HG03520 (cell line): ENCODE results near the gene TBX3.

ENCODE experiments used
- ATAC-seq: cut with Tn5 transposase; IDR thresholded peaks from one replicate; pipeline ENCODE4 v1.9.1; 2021; ENCODE audit warnings: mild to moderate bottlenecking, moderate library complexity; ENCODE audit not compliant: unreplicated experiment

The TBX3 gene

DNA sequence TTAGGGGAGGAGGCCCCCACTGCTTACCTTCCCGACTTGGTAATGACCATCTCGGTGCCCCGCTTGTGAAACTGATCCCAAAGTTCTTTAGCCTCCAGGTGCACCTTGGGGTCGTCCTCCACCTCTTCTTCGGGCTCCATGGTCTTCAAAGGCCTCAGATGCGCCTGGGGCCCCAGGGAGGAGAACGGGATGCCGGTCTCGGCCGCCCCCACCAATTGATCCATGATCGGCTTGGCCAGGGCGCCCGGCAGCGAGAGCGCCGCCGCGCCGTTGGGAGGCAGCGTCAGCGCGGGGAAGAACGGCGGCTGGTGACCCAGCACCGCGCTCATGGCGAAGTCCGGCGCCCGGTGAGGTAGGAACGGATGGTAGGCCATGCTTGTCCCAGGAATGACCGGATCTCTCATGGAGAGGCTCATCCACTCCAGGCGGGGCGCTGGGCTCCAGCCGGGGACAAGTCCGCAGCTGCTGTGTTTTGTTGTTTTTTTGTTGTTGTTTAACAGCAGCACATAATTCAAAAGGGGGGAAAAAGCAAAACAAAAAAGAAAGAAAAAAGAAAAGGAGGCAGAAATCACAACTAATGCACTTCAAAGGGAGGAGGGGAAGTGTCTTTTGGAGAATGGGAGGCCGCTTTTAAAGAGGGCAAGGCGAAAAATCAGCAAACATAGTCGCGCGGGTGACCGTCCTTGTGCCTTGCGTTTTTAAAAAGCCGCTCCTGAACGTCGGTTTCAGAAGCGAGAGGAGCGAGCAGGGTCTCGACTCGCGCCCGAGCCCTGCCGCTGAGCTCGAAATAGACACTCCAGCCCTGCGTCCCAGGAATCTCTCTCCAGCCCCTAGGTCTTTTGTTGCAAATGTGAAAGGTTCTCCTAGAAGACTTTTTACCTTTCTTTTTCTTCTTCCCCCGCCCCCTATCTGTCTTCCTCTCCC lies 928 bp downstream of the TBX3 start:
- ATAC-seq, result no peak

DNA sequence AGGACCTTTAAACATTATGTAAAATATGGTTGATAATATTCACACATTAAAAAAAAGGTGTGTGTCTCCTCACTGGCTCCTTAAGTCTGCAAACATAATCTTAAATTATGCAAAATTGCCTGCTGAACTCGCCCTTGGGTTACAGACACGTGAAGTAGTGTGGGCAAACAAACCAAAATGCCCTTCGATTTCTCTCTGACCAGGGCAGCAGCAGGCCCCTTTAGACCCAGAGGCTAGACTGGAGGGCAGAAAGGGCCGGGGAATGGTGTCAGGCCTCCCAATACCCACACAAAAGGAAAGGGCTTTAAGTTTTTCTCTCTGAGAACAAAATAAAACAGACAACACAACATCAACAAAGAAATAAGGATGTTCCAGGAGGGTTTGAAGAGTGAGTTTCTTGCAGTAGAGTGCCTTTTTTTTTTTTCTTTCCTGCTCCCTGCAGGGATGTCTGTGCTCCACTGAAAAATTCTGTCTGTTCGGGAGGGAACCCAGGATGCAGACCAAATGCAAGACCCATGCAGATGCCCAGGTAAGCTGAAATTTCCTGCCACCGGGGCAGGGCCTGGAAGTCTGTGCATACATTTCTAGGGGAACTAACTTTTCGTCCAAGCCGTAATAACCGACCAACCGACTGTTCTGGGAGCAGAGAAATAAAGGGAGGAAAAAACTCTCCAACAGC lies 1.7 kb downstream of the TBX3 start:
- no peak for ATAC-seq

GRCh38 chr12:114681116-114681871 lies 2.7 kb downstream of the TBX3 start:
- no peak for ATAC-seq

- ATAC-seq, result no peak
Measured at GRCh38 chr12:114680604-114681069, 3.3 kb downstream of the TBX3 start.

GRCh38 chr12:114679942-114680341 lies 4.0 kb downstream of the TBX3 start:
- ATAC-seq, result no peak

- no peak for ATAC-seq
Measured at GRCh38 chr12:114679452-114679875, 4.5 kb downstream of the TBX3 start.

- ATAC-seq, result no peak
Measured at GRCh38 chr12:114678718-114679117, 5.3 kb downstream of the TBX3 start.

GRCh38 chr12:114678028-114678427 lies 5.9 kb downstream of the TBX3 start:
- ATAC-seq, result no peak

GRCh38 chr12:114676142-114676741 lies 7.7 kb downstream of the TBX3 start:
- ATAC-seq, result no peak

GRCh38 chr12:114674251-114675047 lies 9.5 kb downstream of the TBX3 start:
- no peak for ATAC-seq

- ATAC-seq, result no peak
Measured at GRCh38 chr12:114673901-114674250, 10.1 kb downstream of the TBX3 start.

DNA sequence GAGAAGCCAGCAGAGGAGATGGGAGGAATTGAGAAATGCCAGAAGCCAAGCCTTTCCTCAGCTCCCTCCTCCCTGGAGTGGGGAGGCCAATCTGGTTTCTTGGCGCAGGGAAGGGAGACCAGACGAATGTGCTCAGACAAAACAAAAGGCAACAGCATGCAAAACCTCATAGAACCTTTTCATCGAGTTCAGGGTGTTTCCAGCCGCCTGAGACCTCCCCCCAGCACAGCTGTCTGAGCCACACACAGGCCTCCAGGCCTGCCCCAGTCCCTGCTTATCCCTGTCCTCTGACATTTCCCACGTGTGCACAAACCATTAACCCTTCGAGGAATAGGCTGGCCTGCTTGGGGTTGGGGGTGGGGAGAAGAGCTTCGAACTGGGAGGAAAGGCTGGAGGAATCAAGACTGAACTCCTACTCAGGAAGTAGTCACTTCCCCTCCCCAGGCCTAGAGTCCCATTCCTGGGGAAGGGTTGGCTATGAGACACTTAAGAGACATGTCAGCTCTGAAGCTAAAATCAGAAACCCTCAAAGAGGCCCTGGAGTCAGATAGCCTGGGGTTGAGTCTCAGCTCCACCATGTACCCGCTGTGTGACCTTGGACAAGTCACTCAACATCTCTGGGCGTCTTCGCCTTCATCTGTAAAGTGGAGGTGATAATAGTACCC lies 10.7 kb downstream of the TBX3 start:
- ATAC-seq, result no peak

DNA sequence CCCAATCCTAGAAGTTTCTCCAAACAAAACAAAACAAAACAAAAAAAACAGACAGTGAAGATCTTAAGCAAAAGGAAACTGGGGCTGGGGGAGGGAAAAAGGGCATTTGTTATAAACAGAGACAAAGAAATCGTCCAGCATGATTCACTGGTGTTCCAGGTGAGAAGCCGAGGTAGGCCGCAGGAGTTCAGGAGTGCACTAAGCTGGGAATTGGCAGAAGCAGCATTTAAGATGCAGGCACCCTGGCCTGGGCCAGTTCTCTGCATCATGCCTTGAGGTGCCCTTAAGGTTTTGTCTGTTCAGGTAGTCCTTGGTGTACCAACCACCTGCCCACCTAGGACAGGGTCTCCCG lies 11.2 kb downstream of the TBX3 start:
- no peak for ATAC-seq

- ATAC-seq, result no peak
Measured at GRCh38 chr12:114671443-114672411, 12.2 kb downstream of the TBX3 start.

DNA sequence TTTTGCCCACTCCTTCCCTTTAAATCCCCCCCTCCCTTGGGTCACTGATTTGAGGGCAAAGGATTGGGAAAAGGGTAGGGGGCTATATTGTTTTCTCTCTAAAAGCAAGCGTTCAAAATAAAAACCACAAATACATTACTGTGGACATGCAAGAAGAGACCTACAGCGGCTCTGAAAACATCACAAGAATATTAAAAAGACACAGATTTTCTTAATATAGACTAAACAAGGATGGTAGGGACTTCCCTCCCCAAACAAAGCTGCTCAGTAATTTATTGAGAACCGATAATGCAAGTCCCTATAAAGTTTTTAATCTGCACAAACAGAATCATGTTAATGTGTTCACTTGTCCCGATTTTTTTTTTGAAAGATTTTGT lies 12.9 kb downstream of the TBX3 start:
- no peak for ATAC-seq

- ATAC-seq, result no peak
Measured at GRCh38 chr12:114670291-114670980, 13.5 kb downstream of the TBX3 start.

- no peak for ATAC-seq
Measured at GRCh38 chr12:114669401-114670290, 14.3 kb downstream of the TBX3 start.
